GM12878 (cell line): Measurements from ENCODE around the gene UVRAG. TPM values are rescaled to one million over a fixed set of nuclear protein-coding genes. Genes with fewer than 3 reads are reported as not detected.
A peak's percentile ranks its signal among the peaks of the same experiment; 100 is the strongest.

ENCODE experiments used
- BACH1 ChIP-seq: fragments of 450-650 bp; IDR thresholded peaks from 2 replicates; pipeline ENCODE4 v1.6.1; 2017; ENCODE audit warnings: mild to moderate bottlenecking, borderline replicate concordance
- BMI1 ChIP-seq: fragments of 450-650 bp; IDR thresholded peaks from 2 replicates; pipeline ENCODE4 v1.6.1; 2016; ENCODE audit warnings: mild to moderate bottlenecking, moderate library complexity, borderline replicate concordance
- CREM ChIP-seq: IDR thresholded peaks from 2 replicates; pipeline ENCODE4 v1.6.1; 2014; ENCODE audit warnings: antibody characterized with exemption, low read depth
- EP300 ChIP-seq, 2 experiments: fragments of 150-350 bp in 1 of 2; IDR thresholded peaks; 2 replicates each; pipeline ENCODE4 v1.6.1; 2011 to 2012; ENCODE audit warnings: low read depth in 2 of 2, low read length in 2 of 2, borderline replicate concordance in 1 of 2, improper control_type of control experiment in 1 of 2, inconsistent platforms in 1 of 2; ENCODE audit not compliant: control insufficient read depth in 1 of 2
- EZH2 ChIP-seq: IDR thresholded peaks from 2 replicates; pipeline ENCODE4 v1.6.1; 2012; ENCODE audit warnings: low read depth, mild to moderate bottlenecking, control low read depth, inconsistent platforms, low read length, borderline replicate concordance; ENCODE audit not compliant: control insufficient read depth
- FOXM1 ChIP-seq: IDR thresholded peaks from 2 replicates; pipeline ENCODE4 v1.6.1; 2012; ENCODE audit warnings: low read depth, mild to moderate bottlenecking, inconsistent platforms, low read length, moderate library complexity
- GATAD2B ChIP-seq: fragments of 450-650 bp; conservative IDR thresholded peaks from 2 replicates; pipeline ENCODE4 v1.6.1; 2017; ENCODE audit warnings: low read depth, mild to moderate bottlenecking, moderate library complexity
- HDGF ChIP-seq: fragments of 450-650 bp; IDR thresholded peaks from 2 replicates; pipeline ENCODE4 v1.6.1; 2016; ENCODE audit warnings: antibody characterized with exemption
- IKZF1 ChIP-seq: fragments of 450-650 bp; conservative IDR thresholded peaks from 2 replicates; pipeline ENCODE4 v1.6.1; 2017; ENCODE audit warnings: antibody characterized with exemption, mild to moderate bottlenecking
- IKZF2 ChIP-seq, 2 experiments: fragments of 450-650 bp; IDR thresholded peaks; 2 replicates each; pipeline ENCODE4 v1.6.1; 2017; ENCODE audit warnings: mild to moderate bottlenecking in 2 of 2, moderate library complexity in 2 of 2
- IRF4 ChIP-seq: IDR thresholded peaks from 2 replicates; pipeline ENCODE4 v1.6.1; 2011; ENCODE audit warnings: low read depth, low read length
- JUNB ChIP-seq: IDR thresholded peaks from 2 replicates; pipeline ENCODE4 v1.6.1; 2016; ENCODE audit warnings: antibody characterized with exemption, mild to moderate bottlenecking
- KDM1A ChIP-seq: fragments of 200-600 bp; sonication (generic); IDR thresholded peaks from 2 replicates; pipeline ENCODE4 v1.6.1; 2016; ENCODE audit warnings: borderline replicate concordance
- NR2C2 ChIP-seq: IDR thresholded peaks from 2 replicates; pipeline ENCODE4 v1.6.1; 2011; ENCODE audit warnings: borderline replicate concordance, low read depth; ENCODE audit not compliant: control insufficient read depth, insufficient read length
- RB1 ChIP-seq: fragments of 450-650 bp; formaldehyde crosslinking; IDR thresholded peaks from 2 replicates; pipeline ENCODE4 v1.6.1; 2017; ENCODE audit warnings: mild to moderate bottlenecking, borderline replicate concordance
- SIX5 ChIP-seq: IDR thresholded peaks from 2 replicates; pipeline ENCODE4 v1.6.1; 2011; ENCODE audit warnings: mild to moderate bottlenecking, low read depth, low read length, moderate library complexity; ENCODE audit not compliant: severe bottlenecking
- TCF3 ChIP-seq: IDR thresholded peaks from 2 replicates; pipeline ENCODE4 v1.6.1; 2012; ENCODE audit warnings: low read depth, mild to moderate bottlenecking, low read length, borderline replicate concordance; ENCODE audit not compliant: insufficient read depth
- ZNF217 ChIP-seq: fragments of 450-650 bp; IDR thresholded peaks from 2 replicates; pipeline ENCODE4 v1.6.1; 2017; ENCODE audit warnings: antibody characterized with exemption, mild to moderate bottlenecking
- polyA plus RNA-seq, 11 experiments: library from polyadenylated mRNA; depleted of rRNA in 4 of 11; unstranded in 6 of 11; stranded (reverse) in 5 of 11; fragments of >200 nt; fragmentation: Nextera tagmentation in 4 of 11; fragmentation: Illumina TruSeq in 1 of 11; extraction: Ambion mirVana in 4 of 11; extraction: Trizol in 1 of 11; gene quantifications; 1 replicate in 1 of 11; 2 replicates in 10 of 11; pipeline versions ENCODE4 v1.2.1 to v1.2.3, GENCODE V29; 2011 to 2016; ENCODE audit warnings: inconsistent platforms in 2 of 11, missing spikeins in 2 of 11, low read depth in 1 of 11
- total RNA-seq, 4 experiments: library from RNA; depleted of rRNA in 3 of 4; stranded (reverse); fragments of >200 nt in 3 of 4; fragmentation: Illumina TruSeq in 1 of 4; extraction: Trizol in 1 of 4; gene quantifications; 2 replicates each; pipeline versions ENCODE4 v1.2.1 to v1.2.3, GENCODE V29; 2013 to 2021
- TF ChIP-seq, protein P1 (sequence below), 3 experiments: IDR thresholded peaks in 2 of 3; conservative IDR thresholded peaks in 1 of 3; 2 replicates each; pipeline ENCODE4 v1.5.1; 2011; ENCODE audit warnings: low read depth in 3 of 3, low read length in 3 of 3, mild to moderate bottlenecking in 3 of 3, control low read depth in 2 of 3, moderate library complexity in 2 of 3, inconsistent platforms in 1 of 3, mixed read lengths in 1 of 3; ENCODE audit not compliant: control insufficient read depth in 2 of 3, insufficient read depth in 1 of 3; ENCODE audit errors: extremely low read depth in 1 of 3
- TF ChIP-seq, protein P2 (sequence below): fragments of 450-650 bp; IDR thresholded peaks from 2 replicates; pipeline ENCODE4 v1.6.1; 2017; ENCODE audit warnings: borderline replicate concordance
- TF ChIP-seq, protein P3 (sequence below): IDR thresholded peaks from 2 replicates; pipeline ENCODE4 v1.6.1; 2012; ENCODE audit warnings: low read length, inconsistent platforms
- TF ChIP-seq, protein P4 (sequence below): fragments of 450-650 bp; conservative IDR thresholded peaks from 2 replicates; pipeline ENCODE4 v1.6.1; 2017; ENCODE audit warnings: mild to moderate bottlenecking, moderate library complexity

The UVRAG gene
- total and polyA plus RNA-seq, 10 of the 15 experiments (the other 5 are each of a cell fraction or from before 2014, with no cell fraction given), result 7.0 to 43.4 (median 37.0) TPM

DNA sequence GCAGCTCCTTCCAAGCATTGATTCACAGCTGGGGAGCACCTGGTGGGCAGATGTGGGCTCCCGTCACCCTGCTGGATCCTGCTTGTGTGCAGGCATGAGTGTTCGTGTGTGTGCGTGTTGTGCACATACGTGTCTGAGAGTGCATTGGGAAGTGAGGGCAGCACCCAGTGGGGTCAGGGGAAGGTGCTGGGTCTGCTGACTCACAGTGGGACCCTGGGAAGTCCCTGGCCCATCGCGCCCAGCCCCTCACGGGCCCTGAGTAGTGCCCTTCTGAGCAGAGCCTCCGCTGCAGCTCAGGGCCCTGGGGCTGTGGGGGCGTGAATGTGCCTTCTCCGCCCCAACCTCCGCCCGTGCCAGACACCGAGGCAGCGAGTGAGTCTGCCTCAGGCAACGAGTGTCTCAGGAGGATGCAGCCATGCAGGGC lies 354.5 kb downstream of the UVRAG start (continued):
- TF ChIP-seq, protein P1, sequence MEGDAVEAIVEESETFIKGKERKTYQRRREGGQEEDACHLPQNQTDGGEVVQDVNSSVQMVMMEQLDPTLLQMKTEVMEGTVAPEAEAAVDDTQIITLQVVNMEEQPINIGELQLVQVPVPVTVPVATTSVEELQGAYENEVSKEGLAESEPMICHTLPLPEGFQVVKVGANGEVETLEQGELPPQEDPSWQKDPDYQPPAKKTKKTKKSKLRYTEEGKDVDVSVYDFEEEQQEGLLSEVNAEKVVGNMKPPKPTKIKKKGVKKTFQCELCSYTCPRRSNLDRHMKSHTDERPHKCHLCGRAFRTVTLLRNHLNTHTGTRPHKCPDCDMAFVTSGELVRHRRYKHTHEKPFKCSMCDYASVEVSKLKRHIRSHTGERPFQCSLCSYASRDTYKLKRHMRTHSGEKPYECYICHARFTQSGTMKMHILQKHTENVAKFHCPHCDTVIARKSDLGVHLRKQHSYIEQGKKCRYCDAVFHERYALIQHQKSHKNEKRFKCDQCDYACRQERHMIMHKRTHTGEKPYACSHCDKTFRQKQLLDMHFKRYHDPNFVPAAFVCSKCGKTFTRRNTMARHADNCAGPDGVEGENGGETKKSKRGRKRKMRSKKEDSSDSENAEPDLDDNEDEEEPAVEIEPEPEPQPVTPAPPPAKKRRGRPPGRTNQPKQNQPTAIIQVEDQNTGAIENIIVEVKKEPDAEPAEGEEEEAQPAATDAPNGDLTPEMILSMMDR (IDR thresholded peaks at IDR 0.05 in 2 of 3, conservative IDR thresholded peaks at IDR 0.05 in 1 of 3; ENCODE audit: control insufficient read depth in 2 of 3, extremely low read depth in 1 of 3, insufficient read depth in 1 of 3, low read depth in 3 of 3, low read length in 3 of 3), result no peak
- no peak for TF ChIP-seq NR2C2
- 0 out of 2 replicates have a peak, but pooled peaks have one; percentile 22 for TF ChIP-seq CREM
- peak; percentile 14 to 52; a peak in 1 of 4 replicates for TF ChIP-seq EP300 (IDR thresholded peaks at IDR 0.05; ENCODE audit: borderline replicate concordance in 1 of 2, control insufficient read depth in 1 of 2, low read depth in 2 of 2, low read length in 2 of 2)
- TF ChIP-seq, protein P2, sequence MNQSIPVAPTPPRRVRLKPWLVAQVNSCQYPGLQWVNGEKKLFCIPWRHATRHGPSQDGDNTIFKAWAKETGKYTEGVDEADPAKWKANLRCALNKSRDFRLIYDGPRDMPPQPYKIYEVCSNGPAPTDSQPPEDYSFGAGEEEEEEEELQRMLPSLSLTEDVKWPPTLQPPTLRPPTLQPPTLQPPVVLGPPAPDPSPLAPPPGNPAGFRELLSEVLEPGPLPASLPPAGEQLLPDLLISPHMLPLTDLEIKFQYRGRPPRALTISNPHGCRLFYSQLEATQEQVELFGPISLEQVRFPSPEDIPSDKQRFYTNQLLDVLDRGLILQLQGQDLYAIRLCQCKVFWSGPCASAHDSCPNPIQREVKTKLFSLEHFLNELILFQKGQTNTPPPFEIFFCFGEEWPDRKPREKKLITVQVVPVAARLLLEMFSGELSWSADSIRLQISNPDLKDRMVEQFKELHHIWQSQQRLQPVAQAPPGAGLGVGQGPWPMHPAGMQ, result no peak
- no peak for TF ChIP-seq ZNF217
- TF ChIP-seq, protein P3, sequence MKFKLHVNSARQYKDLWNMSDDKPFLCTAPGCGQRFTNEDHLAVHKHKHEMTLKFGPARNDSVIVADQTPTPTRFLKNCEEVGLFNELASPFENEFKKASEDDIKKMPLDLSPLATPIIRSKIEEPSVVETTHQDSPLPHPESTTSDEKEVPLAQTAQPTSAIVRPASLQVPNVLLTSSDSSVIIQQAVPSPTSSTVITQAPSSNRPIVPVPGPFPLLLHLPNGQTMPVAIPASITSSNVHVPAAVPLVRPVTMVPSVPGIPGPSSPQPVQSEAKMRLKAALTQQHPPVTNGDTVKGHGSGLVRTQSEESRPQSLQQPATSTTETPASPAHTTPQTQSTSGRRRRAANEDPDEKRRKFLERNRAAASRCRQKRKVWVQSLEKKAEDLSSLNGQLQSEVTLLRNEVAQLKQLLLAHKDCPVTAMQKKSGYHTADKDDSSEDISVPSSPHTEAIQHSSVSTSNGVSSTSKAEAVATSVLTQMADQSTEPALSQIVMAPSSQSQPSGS, result no peak
- TF ChIP-seq KDM1A, result no peak
- 0 out of 2 replicates have a peak, but pooled peaks have one; percentile 63 for TF ChIP-seq TCF3
- TF ChIP-seq HDGF, result peak; percentile 76; the same call in 1 of the 2 replicates
- 0 out of 2 replicates have a peak, but pooled peaks have one; percentile 14 for TF ChIP-seq IRF4
- TF ChIP-seq RB1, result no peak
- TF ChIP-seq BMI1, result no peak
- TF ChIP-seq FOXM1, result no peak
- peak; percentile 62; the same call in 1 of the 2 replicates for TF ChIP-seq GATAD2B
- TF ChIP-seq JUNB, result 0 out of 2 replicates have a peak, but pooled peaks have one; percentile 13
- TF ChIP-seq SIX5, result no peak
- TF ChIP-seq EZH2, result no peak
- no peak for TF ChIP-seq BACH1
- TF ChIP-seq IKZF2 (IDR thresholded peaks at IDR 0.05), result peak in 1 of 2 experiments; percentile 32; a peak in 1 of 4 replicates
- TF ChIP-seq, protein P4, sequence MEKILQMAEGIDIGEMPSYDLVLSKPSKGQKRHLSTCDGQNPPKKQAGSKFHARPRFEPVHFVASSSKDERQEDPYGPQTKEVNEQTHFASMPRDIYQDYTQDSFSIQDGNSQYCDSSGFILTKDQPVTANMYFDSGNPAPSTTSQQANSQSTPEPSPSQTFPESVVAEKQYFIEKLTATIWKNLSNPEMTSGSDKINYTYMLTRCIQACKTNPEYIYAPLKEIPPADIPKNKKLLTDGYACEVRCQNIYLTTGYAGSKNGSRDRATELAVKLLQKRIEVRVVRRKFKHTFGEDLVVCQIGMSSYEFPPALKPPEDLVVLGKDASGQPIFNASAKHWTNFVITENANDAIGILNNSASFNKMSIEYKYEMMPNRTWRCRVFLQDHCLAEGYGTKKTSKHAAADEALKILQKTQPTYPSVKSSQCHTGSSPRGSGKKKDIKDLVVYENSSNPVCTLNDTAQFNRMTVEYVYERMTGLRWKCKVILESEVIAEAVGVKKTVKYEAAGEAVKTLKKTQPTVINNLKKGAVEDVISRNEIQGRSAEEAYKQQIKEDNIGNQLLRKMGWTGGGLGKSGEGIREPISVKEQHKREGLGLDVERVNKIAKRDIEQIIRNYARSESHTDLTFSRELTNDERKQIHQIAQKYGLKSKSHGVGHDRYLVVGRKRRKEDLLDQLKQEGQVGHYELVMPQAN, result no peak
- TF ChIP-seq IKZF1, result peak; percentile 50
